Activated CD4-positive, alpha-beta memory T cell treated with anti-CD3 and anti-CD28 coated beads, Interleukin-2, amount 10 ng/mL, durations not matched to agents 7 days and 5 days (primary cell): Measurements from ENCODE around the gene PIK3R2. TPM values are rescaled to one million over a fixed set of nuclear protein-coding genes. Genes with fewer than 3 reads are reported as not detected.

Experiments
- CTCF ChIA-PET: fragments of 350-600 bp; sonication (Branson Sonifier 250); formaldehyde crosslinking; loops from one replicate; lab custom pipeline; 2021; ENCODE audit warnings: antibody characterized with exemption, inconsistent platforms; lab: Charles Lee
- POLR2A ChIA-PET: fragments of 350-600 bp; sonication (Branson Sonifier 250); formaldehyde crosslinking; loops from one replicate; lab custom pipeline; 2021; ENCODE audit warnings: antibody characterized with exemption; lab: Charles Lee
- DNase-seq: peaks from one replicate; pipeline ENCODE4 v3.0.0-alpha.2; 2020
- H3K27ac Mint-ChIP-seq: one replicate; pipeline ENCODE4 v1.8.0; 2021; ENCODE audit warnings: mild to moderate bottlenecking, mixed read lengths
- H3K27me3 Mint-ChIP-seq: one replicate; pipeline ENCODE4 v1.8.0; 2021; ENCODE audit warnings: mixed read lengths
- H3K36me3 Mint-ChIP-seq: one replicate; pipeline ENCODE4 v1.8.0; 2021; ENCODE audit warnings: low read depth, mixed read lengths
- H3K4me1 Mint-ChIP-seq: one replicate; pipeline ENCODE4 v1.8.0; 2021; ENCODE audit warnings: mixed read lengths
- H3K4me3 Mint-ChIP-seq: one replicate; pipeline ENCODE4 v1.8.0; 2021; ENCODE audit warnings: mild to moderate bottlenecking, mixed read lengths
- H3K9me3 Mint-ChIP-seq: one replicate; pipeline ENCODE4 v1.8.0; 2021; ENCODE audit warnings: mixed read lengths
- total RNA-seq, 2 experiments: library from RNA; stranded (reverse); gene quantifications; one replicate each; pipeline ENCODE4 v1.2.3, GENCODE V29; 2021

The PIK3R2 gene
- total RNA-seq, 2 experiments from 2014 or later, result 10.9 to 11.3 TPM

DNA sequence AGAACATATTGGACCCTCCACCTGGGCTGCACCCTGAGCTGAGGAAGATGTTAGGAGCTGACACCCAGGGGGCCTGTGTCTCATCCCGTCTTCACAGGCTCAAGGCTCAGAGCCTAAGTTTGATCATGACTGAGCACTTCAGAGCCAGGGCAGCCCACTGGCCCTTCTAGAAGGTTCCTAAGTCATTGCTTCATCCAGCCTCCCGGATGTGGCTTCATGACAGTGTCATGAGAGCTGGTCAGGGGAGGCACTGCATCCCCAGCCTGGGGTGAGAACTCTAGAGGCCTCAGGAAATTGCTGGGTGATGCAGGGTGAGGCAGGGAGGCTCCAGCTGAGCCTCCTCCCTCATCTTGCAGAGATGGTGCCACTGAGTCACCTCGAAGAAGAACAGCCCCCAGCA is 24.9 kb upstream of the PIK3R2 start:
- peaks cover 11% of the 10 kb centered on the region for H3K4me1 Mint-ChIP-seq
- no peaks in the 10 kb centered on the region for H3K9me3 Mint-ChIP-seq
- H3K4me3 Mint-ChIP-seq, result no peak overlapping the region
- ChIA-PET POLR2A (interaction anchor here (1.1 to 2.9 kb wide), 5 partner anchors 9 to 24 kb away, joined by 4 to 15 read pairs (median 5); partner anchors contain the start of gene PIK3R2), CTCF (interaction anchor here (0.5 to 2.3 kb wide), 4 partner anchors 10 to 199 kb away, joined by 3 to 8 read pairs (median 4); no protein-coding TSS in a partner anchor)
- H3K27me3 Mint-ChIP-seq, result no peaks in the 10 kb centered on the region
- peaks cover 49% of the 10 kb centered on the region for H3K36me3 Mint-ChIP-seq
- DNase-seq, result peak; percentile 64
- peak overlapping the region; percentile 79 for H3K27ac Mint-ChIP-seq

DNA sequence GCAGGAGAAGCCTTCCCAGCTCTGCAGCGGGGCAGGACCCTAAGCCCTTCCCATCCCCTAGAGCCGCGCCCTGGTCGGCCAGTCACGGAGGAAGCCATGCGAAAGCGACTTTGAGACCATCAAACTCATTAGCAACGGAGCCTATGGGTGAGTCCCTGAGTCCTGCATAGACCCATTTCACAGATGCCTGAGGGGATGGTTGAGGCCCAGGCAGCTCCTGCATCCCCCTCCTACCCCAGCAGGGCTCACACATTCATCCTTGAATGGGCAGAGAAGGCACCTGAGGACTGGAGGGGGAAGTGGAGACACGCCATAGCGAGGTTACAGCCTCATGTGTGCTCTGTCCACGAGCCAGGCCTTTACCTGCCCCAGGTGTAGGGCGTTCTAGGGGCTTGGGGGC is 24.2 kb upstream of the PIK3R2 start:
- H3K9me3 Mint-ChIP-seq, result no peaks in the 10 kb centered on the region
- CTCF ChIA-PET, result interaction anchor here (0.5 to 2.3 kb wide), 3 partner anchors 10 to 198 kb away, joined by 4 to 8 read pairs (median 4); no protein-coding TSS in a partner anchor
- peaks cover 11% of the 10 kb centered on the region for H3K4me1 Mint-ChIP-seq
- no peak overlapping the region for H3K27ac Mint-ChIP-seq
- no peak overlapping the region for H3K4me3 Mint-ChIP-seq
- no peaks in the 10 kb centered on the region for H3K27me3 Mint-ChIP-seq
- no peak for DNase-seq
- POLR2A ChIA-PET, result interaction anchor here (1.1 to 2.9 kb wide), 5 partner anchors 10 to 23 kb away, joined by 4 to 15 read pairs (median 5); partner anchors contain the start of gene PIK3R2
- H3K36me3 Mint-ChIP-seq, result peaks cover 45% of the 10 kb centered on the region

DNA sequence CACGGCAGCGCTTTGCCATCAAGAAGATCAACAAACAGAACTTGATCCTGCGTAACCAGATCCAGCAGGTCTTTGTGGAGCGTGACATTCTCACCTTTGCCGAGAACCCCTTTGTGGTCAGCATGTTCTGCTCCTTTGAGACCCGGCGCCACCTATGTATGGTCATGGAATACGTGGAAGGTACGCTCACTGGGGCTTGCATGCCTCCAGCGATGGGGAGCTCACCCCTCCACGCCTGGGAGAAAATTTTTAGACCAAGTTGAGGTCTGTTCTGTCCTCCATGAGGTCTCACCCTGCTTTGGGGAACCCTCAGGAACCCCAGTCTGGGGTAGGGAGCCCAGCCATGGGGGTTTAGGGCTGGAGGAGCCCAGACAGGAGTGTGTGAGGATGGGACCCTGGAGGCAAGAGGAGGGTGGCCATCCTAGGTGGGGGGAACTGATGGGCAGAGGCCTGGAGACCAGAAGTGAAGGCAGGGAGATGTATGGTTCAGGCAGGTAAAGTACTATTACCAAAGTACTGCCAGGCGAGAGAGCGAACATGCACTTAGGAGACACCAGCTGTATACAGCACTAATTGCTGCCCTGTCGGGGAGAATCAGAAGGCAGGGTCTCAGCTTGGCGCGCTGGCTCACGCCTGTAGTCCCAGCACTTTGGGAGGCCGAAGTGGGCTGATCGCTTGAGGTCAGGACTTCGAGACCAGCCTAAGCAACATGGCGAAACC is 22.3 kb upstream of the PIK3R2 start:
- Mint-ChIP-seq H3K27ac (no peak overlapping the region), H3K27me3 (no peaks in the 10 kb centered on the region), H3K4me1 (peaks cover 11% of the 10 kb centered on the region), H3K36me3 (peaks cover 48% of the 10 kb centered on the region), H3K4me3 (no peak overlapping the region), H3K9me3 (no peaks in the 10 kb centered on the region)
- ChIA-PET POLR2A (no interaction called here), CTCF (no interaction called here)
- DNase-seq, result no peak

DNA sequence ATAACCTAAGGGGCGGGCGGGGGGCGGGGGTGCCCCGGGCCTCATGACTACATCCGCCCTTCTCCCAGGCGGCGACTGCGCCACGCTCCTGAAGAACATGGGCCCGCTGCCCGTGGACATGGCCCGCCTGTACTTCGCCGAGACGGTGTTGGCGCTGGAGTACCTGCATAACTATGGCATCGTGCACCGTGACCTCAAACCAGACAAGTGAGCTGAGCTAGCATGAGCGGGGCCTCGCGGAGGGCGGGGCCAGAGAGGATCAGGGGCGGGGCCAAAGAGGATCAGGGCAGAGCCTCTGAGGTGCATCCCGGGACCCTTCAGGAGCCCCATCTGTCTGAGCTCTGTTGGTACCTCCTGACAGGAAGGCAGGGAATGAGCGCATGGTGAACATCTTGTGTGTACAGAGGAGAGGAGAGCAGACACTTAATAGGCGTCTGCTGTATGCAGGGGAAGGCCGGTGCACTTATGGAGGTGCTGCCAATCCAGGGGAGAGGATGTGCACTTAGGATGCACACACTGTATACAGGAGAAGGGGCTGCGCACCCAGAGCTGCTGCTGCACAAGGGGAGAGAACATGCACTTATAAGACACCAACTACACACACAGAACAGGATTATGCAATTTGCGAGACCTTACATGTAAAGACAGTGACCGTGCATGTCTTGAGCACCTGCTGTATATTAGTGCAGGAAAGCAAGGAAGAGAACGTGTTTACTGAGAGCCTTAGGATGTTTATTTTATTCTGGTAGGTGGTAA is 20.9 kb upstream of the PIK3R2 start:
- ChIA-PET POLR2A (no interaction called here), CTCF (no interaction called here)
- H3K9me3 Mint-ChIP-seq, result no peaks in the 10 kb centered on the region
- peaks cover 10% of the 10 kb centered on the region for H3K4me1 Mint-ChIP-seq
- H3K4me3 Mint-ChIP-seq, result no peak overlapping the region
- no peak overlapping the region for H3K27ac Mint-ChIP-seq
- H3K27me3 Mint-ChIP-seq, result no peaks in the 10 kb centered on the region
- peaks cover 50% of the 10 kb centered on the region for H3K36me3 Mint-ChIP-seq
- DNase-seq, result no peak

DNA sequence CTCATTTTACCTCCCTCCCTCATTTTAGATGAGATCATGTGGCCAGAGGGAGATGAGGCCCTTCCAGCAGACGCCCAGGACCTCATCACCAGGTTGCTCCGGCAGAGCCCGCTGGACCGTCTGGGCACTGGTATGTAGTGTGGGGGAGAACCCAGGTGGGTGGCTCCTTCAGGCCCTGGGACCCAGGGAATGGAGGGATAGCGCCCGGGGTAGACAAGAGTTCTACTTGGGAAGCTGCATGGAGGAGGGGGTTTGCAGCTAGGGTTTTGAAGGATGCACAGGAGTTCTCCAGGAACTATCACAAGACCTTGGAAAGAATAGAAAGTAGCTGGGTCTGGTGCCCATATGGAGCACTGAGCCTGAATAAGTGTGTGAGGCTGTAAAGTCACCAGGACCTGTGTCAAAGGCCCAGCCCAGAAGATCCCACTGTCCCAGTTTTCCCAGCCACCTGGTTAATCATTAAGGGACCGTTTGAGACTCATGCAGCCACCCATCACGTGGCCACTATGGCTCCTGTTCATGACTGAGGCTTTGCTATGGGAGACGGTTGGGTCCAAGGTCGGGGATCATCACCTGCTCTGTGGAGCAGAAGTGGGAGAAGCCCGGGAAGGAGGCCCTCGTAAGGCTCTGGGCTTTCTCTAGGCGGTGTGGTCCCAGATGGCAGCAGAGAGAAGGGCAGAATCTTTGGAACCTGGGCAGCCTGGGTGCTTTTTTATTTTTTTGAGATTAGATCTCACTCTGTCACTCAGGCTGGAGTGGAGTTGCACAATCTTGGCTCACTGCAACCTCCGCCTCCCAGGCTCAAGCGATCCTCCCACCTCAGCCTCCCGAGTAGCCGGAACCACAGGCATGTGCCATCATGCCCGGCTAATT is 17.0 kb upstream of the PIK3R2 start:
- Mint-ChIP-seq H3K27me3 (no peaks in the 10 kb centered on the region), H3K27ac (no peak overlapping the region), H3K4me3 (no peak overlapping the region), H3K4me1 (no peaks in the 10 kb centered on the region), H3K9me3 (no peaks in the 10 kb centered on the region), H3K36me3 (peaks cover 49% of the 10 kb centered on the region)
- ChIA-PET CTCF (no interaction called here), POLR2A (interaction anchor here (1.1 kb wide), 1 partner anchor 16 kb away, joined by 3 read pairs; no protein-coding TSS in a partner anchor)
- no peak for DNase-seq

DNA sequence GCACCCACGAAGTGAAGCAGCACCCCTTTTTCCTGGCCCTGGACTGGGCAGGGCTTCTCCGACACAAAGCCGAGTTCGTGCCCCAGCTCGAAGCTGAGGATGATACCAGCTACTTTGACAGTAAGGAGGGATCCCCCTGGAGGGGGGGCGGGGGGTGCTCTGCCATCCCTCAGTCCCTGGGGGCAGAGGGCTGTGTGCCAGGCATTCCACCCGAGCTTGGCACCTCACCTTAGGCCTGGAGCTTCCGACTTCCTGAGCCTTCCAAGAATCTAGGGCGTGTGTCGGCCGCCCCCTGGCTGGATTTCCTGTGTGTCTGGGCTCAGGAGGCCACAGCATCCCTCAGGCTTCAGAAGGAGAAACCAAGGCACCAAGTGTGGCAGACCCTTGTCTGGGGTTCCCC is 15.7 kb upstream of the PIK3R2 start:
- ChIA-PET POLR2A (interaction anchor here (1.0 kb wide), 1 partner anchor 39 kb away, joined by 3 read pairs; the partner anchor contains the start of gene MAST3), CTCF (interaction anchor here (1.0 kb wide), 1 partner anchor 27 kb away, joined by 6 read pairs; no protein-coding TSS in a partner anchor)
- no peak for DNase-seq
- no peak overlapping the region for H3K27ac Mint-ChIP-seq
- H3K4me1 Mint-ChIP-seq, result no peaks in the 10 kb centered on the region
- peaks cover 47% of the 10 kb centered on the region for H3K36me3 Mint-ChIP-seq
- H3K4me3 Mint-ChIP-seq, result no peak overlapping the region
- H3K9me3 Mint-ChIP-seq, result no peaks in the 10 kb centered on the region
- H3K27me3 Mint-ChIP-seq, result no peaks in the 10 kb centered on the region

DNA sequence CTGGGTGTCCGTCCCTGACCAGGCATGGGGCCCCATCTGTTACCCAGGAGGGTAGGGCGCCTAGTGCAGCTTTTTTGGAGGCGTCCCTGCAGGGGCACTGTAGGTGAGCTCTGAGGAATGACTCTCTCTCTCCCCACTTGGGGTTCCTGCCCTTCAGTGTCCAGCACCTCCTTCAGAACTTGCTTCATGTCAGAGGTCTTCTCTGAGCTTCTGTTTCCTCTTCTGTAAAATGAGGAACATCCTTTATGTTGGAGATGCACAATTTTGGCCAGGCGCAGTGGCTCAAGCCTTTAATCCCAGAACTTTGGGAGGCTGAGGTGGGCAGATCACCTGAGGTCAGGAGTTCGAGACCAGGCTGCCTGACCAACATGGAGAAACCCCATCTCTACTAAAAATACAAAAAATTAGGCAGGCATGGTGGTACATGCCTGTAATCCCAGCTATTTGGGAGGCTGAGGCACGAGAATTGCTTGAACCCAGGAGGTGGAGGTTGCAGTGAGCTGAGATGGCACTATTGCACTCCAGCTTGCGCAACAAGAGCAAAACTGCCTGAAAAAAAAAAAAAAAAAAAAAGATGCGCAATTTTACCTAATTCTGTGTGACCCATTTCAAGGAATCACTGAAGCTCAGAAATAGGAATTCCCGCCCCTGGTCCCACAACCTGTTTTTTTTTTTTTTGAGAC is 15.2 kb upstream of the PIK3R2 start:
- no peaks in the 10 kb centered on the region for H3K27me3 Mint-ChIP-seq
- no peak overlapping the region for H3K4me3 Mint-ChIP-seq
- DNase-seq, result no peak
- peaks cover 42% of the 10 kb centered on the region for H3K36me3 Mint-ChIP-seq
- CTCF ChIA-PET, result interaction anchor here (1.0 kb wide), 1 partner anchor 27 kb away, joined by 6 read pairs; no protein-coding TSS in a partner anchor
- no peaks in the 10 kb centered on the region for H3K4me1 Mint-ChIP-seq
- POLR2A ChIA-PET, result interaction anchor here (1.0 kb wide), 1 partner anchor 40 kb away, joined by 3 read pairs; the partner anchor contains the start of gene MAST3
- H3K27ac Mint-ChIP-seq, result no peak overlapping the region
- no peaks in the 10 kb centered on the region for H3K9me3 Mint-ChIP-seq

DNA sequence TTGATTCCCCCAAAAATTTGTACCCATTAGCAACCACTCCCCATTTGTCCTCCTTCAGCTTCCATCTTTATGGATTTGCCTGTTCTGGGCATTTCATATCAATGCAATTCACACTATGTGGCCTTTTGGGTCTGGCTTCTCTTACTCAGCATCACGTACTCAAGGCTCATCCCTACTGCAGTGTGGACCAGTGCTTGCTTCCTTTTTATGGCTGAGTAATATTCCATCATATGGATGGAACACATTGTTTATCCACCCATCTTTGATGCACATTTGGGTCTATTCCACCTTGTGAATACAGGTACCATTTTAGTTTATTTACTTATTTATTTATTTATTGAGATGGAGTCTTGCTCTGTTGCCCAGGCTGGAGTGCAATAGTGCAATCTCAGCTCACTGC is 12.5 kb upstream of the PIK3R2 start:
- peaks cover 50% of the 10 kb centered on the region for H3K36me3 Mint-ChIP-seq
- no peaks in the 10 kb centered on the region for H3K4me1 Mint-ChIP-seq
- DNase-seq, result no peak
- ChIA-PET CTCF (interaction anchor here (0.8 to 1.7 kb wide), 3 partner anchors 12 to 202 kb away, joined by 3 to 6 read pairs (median 3); partner anchors contain the start of gene PIK3R2), POLR2A (interaction anchor here (1.3 kb wide), 1 partner anchor 11 kb away, joined by 5 read pairs; no protein-coding TSS in a partner anchor)
- H3K4me3 Mint-ChIP-seq, result no peak overlapping the region
- H3K9me3 Mint-ChIP-seq, result no peaks in the 10 kb centered on the region
- H3K27me3 Mint-ChIP-seq, result no peaks in the 10 kb centered on the region
- H3K27ac Mint-ChIP-seq, result no peak overlapping the region

DNA sequence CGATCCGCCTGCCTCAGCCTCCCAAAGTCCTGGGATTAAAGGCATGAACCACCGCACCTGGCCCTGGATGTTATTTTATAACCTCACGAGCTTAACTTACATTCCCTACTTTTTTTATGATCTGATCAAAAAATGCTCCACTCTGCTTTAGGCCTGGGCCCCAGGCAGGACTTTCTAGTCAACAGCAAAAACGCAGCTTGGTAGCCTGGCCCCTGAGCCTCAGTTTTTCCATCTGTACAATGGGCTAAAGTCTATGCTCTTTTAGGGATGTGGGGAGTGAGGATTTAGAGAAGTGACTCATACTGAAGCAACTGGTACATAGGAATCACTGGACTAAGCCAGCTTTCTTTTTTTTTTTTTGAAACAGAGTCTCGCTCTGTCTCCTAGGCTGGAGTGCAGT is 11.9 kb upstream of the PIK3R2 start:
- Mint-ChIP-seq H3K27ac (no peak overlapping the region), H3K4me3 (no peak overlapping the region), H3K9me3 (no peaks in the 10 kb centered on the region), H3K36me3 (peaks cover 45% of the 10 kb centered on the region), H3K4me1 (no peaks in the 10 kb centered on the region), H3K27me3 (no peaks in the 10 kb centered on the region)
- no peak for DNase-seq
- CTCF ChIA-PET, result interaction anchor here (0.8 to 1.7 kb wide), 3 partner anchors 11 to 203 kb away, joined by 3 to 6 read pairs (median 3); partner anchors contain the start of gene PIK3R2
- POLR2A ChIA-PET, result interaction anchor here (1.3 to 1.8 kb wide), 2 partner anchors 10 to 13 kb away, joined by 5 read pairs; no protein-coding TSS in a partner anchor

DNA sequence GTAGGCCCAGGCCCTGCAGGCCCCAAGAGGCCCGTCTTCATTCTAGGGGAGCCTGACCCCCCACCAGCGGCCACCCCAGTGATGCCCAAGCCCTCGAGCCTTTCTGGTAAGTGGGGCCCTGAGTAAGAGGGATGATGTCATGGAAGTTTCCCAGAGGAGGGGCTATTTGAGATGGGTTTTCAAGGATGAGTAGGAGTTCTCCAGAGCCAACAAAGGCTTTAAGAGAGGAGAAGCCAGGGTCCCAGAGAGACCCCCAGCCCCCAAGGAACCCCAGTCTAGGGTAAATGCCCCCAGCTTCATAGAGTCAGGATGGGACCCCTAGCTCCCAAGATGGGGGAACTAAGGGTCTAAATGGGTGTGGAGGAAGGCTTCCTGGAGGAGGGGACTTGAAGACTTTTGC is 9.1 kb upstream of the PIK3R2 start:
- Mint-ChIP-seq H3K27me3 (no peaks in the 10 kb centered on the region), H3K36me3 (peaks cover 49% of the 10 kb centered on the region), H3K4me3 (no peak overlapping the region), H3K4me1 (peaks cover 8% of the 10 kb centered on the region), H3K27ac (no peak overlapping the region), H3K9me3 (no peaks in the 10 kb centered on the region)
- ChIA-PET CTCF (no interaction called here), POLR2A (interaction anchor here (1.3 kb wide), 1 partner anchor 15 kb away, joined by 4 read pairs; no protein-coding TSS in a partner anchor)
- no peak for DNase-seq

DNA sequence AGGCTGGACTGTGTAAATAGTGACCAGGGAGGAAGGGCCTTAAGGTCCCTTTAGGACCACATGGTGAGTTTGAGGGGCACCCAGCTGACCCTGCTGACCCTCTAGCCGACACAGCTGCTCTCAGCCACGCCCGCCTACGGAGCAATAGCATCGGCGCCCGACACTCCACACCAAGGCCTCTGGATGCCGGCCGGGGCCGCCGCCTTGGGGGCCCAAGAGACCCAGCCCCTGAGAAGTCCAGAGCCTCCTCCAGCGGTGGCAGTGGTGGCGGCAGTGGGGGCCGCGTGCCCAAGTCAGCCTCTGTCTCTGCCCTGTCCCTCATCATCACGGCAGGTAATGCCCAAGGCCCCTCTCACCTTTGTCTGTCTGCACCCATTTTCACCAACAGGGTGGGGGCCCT is 8.6 kb upstream of the PIK3R2 start:
- ChIA-PET POLR2A (interaction anchor here (1.3 kb wide), 1 partner anchor 16 kb away, joined by 4 read pairs; no protein-coding TSS in a partner anchor), CTCF (no interaction called here)
- Mint-ChIP-seq H3K27me3 (no peaks in the 10 kb centered on the region), H3K4me3 (no peak overlapping the region), H3K4me1 (peaks cover 9% of the 10 kb centered on the region), H3K27ac (no peak overlapping the region), H3K9me3 (no peaks in the 10 kb centered on the region), H3K36me3 (peaks cover 48% of the 10 kb centered on the region)
- DNase-seq, result no peak
